Activated T-helper 1 cell treated with anti-CD3 and anti-CD28 coated beads, Interleukin-2, amount 50 U/mL, for 16 hours (primary cell): ENCODE data around the gene CCM2.

Source experiments
- DNase-seq, 2 donors: peaks; one replicate each; pipeline ENCODE4 v3.0.0-alpha.2; 2020; ENCODE audit warnings: low read depth in 1 of 2, low spot score in 1 of 2

Gene CCM2

DNA sequence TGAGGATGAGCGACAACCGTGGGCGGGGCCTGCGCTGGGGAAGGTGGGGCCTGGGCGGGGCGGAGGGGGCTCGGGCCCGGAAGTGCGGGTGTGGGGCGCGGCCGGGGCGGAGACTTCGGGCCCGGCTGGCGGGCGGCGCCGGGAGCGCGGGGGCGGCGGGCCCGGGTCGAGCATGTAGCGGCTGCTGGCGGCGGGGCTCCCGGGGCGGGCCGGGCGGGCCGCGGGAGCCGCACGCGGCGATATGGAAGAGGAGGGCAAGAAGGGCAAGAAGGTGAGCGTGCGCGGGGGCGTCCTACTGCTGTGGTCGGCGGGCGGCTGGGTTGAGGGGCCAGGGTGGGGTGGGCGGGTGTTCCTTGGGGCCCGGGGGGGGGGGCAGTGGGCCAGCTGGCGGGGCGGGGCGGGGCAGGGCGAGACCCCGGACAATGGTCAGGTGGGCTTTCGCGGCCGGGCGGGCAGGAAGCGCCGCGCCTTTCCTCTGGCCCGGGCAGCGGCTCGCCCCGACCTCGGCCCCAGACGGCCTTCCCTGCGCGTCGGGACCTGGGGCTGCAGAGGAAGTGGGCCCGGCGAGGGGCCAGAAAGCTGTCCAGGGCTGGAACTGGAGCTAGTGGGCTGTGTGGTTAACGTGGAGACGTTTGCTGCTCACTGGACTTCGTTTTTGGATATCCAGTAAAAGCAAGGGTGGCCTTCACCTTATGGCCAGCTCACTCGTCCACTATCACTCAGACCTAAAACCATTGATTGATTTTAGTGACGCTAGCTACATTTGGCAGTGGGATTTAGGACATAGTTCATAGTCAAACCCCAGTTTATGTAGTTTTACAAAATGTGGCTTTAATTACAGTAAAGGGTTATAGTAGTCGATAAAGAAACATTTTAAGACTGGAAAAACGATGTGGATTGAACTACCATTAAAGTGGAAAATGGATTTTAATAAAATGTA lies at the start of gene CCM2:
TSS of gene CCM2 (plus strand) at position 109 of the 940 bp plus-strand sequence. CDS start at position 242, 133 bp downstream.
- DNase-seq, result no peak

DNA sequence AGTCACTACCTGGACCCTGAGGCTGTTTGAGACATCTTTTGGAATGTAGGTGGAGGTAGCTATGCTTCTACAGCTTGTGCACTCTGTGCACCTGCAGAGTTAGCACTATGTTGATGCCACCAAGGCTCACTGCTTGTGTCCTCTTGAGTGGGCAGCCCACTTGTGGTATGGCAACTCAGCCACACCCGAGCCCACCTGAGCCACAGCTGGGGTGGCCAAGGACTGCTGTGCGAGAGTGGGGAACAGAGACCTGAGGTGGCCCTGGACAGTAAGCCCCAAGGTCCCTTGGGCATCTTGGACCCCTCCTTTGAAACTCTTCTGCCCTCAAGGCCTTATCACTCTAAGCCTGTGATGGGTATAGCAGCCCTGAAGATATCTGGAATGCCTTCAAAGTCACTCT lies 46.8 kb upstream of the CCM2 start:
- no peak for DNase-seq

DNA sequence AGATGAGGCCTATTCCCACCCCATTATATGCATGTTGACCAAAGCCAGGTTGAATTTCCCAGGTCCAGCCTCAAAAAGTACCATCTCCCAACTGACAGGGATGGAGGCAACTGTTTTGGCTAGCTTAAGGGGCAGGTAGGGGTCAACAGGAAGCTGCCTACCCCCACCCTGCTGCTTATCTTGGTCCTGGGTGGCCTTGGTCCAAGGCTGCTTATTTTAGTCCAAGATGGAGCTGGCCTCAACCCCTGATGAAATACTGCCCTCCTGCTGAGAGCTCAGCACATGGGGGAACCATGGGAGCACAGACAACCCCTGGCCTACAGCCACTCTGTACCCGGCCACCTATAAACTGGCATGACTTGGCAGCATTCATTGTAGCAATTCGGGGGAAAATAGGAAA lies 44.3 kb upstream of the CCM2 start:
- DNase-seq, result no peak

DNA sequence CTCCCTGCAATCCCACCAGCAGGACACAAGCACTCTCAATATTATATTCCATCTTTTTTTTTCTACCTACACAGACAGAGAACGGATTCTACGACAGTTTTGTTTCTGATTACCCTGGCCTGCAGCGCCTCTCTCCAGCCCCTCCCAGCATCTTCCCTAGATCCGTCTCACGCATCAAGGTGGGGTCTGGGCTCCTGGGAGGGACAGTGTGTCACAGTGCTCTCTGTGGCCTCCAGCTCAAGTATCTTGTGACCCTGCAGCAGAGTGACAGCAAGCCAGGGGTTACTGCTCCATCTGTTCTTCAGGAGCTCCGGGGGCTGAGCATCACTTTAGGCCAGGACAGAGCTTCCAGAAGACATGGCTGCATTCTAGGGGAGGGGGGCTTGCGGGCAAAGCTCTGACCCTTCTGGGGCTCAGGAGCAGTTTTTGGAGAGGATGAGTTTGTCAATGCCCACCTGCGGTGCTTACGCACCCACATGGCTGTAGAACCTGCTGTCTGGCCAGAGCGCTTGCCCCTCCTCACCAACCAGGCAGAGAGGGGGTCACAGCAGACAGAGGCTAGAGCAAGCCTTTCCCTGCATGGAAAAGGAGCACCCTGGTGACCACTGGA lies 43.7 kb upstream of the CCM2 start:
- DNase-seq, result no peak

DNA sequence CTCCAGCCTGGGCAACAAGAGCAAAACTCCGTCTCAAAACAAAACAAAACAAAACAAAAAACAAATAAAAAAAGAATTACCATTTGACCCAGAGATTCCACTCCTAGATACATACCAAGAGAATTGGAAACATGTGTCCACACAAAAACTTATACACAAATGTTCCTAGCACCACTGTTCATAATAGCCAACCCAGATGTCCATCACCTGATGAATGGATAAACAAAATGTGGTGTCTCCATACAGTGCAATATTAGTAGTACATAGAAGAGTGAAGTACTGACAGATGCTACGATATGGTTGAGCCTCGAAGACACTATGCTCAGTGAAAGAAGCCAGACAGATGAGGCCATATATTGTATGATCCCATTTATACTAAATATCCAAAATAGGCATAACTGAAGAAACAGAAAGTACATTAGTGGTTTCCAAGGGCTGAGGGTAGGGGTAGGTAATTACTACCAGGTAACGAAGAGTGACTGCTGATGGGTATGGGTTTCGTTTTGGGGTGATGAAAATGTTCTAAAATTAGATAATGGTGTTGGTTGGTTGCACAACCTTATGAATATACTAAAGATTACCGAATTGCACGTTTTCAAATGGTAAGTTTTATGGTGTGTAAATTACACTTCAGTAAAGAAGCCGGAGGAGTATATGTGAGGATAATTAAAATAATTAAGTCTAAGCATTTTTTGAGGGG lies 41.2 kb upstream of the CCM2 start:
- DNase-seq, result no peak

DNA sequence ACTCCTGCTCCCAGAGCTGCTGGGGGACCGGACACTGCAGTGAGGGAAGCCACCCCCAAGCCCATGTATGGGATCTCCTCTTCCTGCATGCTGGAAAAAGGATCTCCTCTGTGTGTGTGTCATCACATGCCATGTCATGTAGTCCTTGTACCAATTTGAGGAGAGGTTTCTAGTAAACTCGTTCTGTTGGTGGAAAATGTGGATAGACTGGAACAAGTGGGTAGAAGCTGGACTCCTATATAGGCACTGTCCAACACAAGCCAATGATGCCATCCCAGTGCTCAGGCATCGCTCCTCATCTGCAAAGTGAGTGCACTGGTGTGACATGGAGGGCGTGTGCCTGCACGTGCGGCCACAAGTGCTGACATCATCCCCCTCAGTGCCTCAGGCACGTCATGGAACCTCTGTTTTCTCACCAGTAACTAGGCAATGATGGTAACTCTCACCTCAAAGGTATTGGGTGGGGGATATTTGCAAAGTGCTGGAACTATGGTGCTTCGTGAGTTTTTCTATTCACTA lies 40.5 kb upstream of the CCM2 start:
- peak in 1 of 2 donors; percentile 33 for DNase-seq

DNA sequence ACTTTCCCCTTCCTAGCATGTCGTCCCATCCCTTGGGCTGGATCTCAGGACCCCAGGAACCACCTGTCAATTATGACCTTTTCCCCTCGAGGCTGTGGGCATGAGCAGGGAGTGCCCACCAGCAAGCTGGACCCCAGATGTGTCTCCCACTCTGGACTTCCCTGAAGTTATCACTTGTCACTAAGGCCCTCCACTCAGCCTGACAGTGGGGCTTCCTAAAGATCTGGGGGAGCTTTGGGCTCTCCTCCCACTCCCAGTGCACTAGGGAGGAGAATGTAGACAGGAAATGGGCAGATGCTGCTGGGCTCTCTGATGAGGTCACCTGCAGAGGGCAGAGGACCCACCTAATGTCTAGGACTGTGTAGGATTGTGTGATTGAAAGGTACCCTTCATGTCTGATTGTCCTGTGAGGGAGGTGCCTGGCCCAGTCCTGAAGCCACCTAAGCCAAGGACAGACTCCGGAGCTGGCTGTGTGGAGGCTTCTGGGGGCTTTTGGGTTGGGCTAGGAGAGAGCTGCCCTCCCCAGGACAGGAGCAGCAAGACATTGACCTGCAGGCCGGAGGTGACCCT lies 39.9 kb upstream of the CCM2 start:
- no peak for DNase-seq

DNA sequence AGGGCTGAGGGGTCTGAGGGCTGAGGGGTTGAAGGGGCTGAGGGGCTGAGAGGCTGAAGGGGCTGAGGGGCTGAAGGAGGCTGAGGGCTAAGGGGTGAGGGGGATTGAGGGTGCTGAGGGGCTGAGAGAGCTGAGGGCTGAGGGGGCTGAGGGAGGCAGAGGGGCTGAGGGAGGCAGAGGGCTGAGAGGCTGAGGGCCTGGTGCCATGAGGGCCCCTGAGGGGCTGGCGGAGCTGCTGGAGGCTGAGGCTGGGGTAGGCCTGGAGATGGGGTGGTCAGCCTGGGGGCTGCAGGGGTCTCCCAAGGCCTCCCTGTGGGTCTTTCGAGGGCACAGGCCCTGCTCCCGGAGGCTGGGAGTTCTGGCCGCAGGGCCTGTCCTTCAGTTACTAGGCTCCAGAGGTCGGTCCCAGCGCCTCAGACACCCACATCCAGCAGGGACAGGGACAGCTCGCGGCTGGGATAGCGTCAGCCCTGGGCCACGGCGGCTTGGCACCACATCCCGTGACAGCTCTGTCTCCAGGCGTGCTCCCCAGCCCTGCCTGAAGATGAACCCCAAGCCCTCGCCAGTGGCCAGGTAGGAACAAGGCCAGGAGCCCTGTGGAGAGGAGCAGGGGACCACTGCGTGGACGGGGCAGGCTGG lies 38.0 kb upstream of the CCM2 start:
- no peak for DNase-seq

DNA sequence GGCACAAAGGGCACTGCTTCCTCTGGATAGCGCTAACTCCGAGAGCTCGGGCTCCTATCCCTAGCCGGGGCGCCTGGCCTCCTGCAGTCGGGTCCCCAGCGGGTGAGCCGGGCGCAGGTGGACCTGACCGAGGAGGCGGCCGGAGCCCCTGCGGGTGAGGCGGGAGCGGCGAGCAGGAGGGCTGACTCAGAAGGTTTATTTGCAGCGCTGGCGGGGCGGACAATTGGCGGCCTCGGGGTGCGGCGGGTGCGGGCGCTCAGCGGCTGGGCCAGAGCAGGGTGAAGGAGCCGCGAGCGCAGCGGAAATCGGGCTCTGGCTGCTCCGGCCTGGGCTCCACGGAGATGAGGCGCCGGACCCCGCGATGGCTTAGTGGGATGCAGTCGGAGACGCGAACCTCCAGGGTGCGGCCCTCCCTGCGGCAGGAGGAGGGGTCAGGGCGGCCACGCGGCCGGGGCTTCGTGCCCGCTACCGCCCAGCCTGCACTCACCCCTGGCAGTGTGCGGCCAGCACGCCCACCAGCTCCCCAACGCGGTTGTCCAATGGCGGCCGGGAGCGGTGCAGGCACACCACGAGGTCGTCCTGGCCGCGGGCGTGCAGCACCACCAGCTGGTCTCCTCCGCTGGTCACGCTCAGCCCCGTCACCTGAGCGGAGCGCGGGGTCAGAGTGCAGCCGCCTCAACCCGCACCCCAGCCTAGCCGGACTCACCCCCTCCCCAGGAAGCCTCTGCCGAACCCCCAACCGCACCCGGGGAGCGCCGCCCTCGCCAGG lies 37.3 kb upstream of the CCM2 start:
- DNase-seq, result no peak

DNA sequence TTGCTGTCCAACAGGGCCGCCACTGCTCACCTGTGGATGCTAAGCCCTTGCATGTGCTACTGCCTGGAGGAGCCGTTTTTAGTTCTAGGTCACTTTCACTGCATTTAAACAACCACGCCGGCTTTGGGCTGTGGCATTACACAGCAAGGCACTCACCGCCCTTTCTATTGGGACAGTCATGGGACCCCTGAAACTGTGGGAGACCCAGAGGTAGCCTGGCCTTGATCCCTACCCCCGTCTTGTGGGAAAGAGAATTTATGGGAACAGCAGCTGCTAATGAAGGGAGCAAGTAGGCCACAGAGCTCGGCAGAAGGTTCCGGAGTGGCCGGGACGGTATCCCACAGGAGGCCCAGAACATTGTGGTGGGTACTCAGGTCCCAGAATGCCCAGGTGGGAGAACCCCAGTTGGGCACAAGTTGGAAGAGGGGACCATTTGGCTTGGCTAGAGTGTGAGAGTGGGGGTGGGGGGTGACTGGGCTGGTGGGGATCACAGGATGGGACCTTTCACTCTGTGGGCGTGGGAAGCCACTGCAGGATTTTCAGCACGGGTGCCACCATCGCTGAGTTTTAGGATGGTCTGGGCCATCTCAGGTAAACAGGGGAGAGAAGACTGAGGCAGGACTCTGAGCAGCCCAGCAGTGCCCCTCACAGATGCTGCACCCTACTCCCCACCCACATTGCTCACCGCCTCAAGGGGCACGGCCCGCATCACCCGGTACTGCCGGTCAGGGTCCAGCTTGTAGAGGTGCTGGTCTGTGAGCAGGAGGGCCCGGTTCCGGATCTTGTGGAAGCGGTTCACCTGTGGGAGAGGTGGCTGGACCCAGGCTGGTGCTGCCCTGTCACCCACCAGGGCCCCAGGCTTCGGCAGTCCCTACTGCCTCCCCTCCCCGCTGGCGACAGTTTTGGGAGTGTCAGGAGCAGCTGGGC lies 36.4 kb upstream of the CCM2 start:
- DNase-seq, result no peak

DNA sequence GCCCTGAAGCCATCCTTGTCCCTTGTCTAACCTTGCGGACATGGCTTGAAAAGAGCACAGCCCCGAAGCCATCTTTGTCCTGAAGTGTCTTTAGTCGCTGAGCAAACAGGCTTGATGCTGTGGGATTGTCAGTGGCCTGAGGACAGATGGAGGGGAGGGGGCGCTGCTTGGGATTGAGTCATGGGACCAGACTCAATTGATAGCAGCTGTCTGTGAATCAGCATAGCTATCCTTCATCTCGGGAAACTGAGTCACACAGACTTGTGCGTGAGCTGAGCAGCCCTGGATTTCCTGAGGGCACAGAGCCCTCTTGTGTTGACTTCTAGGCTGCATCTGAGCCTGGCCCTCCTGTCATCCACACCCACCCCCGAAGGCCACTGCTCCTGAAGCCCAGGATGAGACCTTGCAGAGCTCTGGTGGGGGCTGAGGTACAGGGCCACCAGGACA lies 35.6 kb upstream of the CCM2 start:
- no peak for DNase-seq

DNA sequence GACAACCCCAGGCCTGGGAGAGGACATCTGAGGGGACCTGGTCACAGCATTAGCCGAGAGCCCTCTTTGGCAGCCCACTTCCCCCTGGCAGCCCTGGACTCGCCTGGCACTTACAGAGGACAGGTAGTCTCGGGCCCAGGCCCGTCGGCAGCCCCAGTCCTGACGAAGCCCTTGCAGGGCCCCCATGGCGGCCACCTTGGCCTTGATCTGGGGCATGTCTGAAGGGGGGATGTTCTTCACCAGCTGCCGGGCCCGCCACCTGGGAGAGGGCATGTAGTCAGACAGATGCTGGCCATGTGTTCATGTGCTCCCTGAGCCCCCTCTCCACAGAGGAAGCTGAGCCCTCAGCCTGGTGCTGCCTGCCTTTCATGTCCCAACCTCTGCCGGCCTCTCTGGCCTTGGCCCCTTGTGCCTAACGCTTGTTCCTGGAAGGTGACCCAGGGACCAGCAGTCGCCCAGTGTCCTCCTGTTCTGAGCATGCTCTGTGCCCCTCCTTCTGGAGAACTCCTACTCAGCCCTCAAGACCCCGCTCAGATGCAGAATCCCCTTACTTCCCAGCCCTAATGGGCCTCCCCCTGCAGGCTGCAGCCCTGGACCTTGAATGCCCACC lies 35.1 kb upstream of the CCM2 start:
- DNase-seq, result no peak

DNA sequence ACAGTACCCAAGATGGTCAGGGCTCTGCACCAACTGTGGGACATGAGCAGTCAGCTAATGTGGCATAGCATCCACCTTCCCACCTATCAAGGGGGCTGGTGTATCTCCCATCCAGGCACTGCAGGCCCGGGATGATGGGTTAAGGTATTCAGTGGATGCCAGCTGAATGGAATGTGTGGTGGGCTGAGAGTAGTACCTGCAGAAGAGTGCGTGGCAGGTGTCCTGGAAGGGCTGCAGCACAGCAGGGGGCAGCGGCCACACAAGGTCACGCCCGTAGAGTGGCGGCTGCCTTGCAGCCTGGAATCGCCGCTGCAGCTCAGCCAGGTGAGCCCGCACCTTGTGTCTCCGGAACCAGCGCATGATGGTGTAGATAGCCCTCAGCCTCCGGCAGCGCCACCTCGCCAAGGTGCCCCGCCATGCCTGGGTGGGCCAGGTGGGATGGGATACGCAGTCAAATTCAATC lies 34.5 kb upstream of the CCM2 start:
- no peak for DNase-seq

DNA sequence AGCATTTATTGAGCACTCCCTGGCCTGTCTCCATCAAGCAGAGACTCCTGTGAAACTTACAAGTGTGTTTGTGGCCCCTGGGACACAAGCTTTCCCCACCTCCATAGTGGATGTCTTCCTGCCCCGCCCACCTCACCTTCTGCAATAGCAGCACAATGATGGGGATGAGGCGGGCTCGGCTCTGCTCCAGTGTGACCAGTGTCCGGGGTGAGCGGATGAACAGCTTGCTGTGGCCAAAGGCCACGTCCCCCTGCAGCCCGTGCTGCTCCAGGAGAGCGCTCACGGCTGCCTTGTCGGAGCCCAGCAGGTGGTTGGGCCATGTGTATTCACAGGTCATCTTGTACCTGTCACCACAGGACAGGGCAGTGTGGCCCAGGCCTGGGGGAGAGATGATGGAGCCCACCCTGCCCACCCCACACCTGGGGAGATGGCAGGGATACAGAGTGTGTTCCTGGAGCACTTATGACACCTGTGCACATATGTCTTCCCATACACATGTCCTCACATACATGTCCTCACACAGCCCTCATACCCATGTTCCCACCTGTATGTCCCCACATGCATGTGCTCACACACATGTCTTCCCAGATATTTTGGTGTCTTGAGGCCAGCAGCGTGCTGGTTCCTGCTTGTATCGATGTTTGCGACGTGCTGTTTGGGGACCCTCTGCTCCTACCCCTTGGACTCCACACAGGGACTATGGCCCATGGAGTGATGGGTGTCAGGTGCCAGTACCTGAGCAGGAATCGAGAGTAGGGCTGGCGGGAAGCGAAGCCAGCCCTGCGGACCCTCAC lies 33.9 kb upstream of the CCM2 start:
- no peak for DNase-seq

DNA sequence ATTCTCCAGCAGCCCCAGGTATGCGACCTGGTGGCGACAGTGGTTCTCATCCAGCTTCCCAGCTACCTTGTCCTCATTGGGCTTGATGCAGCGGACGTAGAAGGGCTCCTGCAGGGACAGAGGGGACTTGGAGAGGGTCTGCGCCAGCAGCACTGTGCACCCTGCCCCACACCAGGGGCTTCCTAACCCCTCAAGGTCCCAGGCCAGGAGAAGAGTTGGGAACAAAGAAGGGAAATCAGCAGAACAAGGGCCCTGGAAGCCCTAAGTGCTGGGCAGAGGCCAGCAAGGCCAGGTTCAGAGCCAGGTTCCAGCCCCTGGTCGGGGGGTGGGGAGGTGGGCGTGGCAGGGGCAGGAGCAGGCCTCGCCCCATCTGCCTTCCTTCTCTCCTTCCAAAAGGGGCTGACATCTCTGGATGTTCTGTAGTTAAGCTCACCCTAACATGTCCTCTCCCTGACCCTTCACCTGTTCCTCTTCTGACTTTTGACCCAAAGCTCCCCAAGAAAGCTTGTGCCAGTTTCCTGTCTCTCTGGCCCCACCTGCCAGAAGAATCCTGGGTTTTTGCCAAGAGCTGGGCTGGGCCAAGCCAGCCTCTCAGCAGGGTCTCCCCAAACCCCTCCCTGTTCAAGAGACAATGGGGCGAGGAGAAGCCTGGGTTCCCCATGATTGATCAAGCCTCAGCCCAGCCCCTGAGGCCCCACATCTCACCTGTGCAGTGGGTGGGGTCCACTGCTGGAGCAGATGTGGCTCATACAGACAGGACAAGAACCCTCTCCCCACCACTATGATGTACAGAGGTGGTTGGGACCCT lies 33.1 kb upstream of the CCM2 start:
- DNase-seq, result no peak

DNA sequence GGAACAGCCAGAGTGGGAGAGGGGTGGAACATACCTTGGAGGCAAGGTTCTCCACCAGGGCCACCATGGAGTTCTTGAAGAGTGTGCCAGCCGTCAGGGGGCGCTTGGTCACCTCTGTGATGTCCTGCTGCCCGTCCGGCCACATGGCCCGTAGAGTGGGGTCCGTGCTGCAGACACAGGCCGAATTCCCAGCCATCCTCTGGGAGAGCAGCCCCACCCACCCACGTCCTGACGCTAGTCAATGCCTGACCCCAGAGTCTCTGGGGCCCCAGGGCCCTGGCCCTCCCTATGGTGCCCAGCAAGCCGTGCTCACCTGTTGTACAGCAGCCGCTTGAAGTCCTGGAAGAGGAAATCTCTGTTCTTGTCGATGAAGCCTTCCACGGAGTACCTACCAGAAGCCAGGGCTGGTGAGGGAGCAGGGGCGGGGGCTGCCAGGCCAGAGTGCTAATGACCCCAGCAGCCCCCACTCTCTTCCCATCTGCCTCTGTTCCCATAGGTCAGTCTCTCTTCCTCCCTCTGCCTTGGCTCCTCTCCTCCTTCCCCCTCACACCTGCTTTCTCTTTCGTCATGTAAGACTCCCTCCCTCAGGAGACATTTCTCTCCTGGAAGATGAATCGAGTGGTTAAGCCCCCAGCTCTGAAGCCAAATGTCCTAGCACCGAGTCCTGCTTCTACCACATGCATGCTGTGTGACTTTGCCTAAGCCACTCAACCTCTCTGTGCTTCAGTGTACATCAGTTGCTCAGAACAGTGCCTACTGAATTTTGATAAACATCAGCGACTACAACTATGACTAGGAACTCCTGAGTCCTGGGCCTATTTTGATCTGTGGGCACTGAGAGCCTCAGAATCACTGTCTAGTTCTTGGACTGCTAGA lies 32.2 kb upstream of the CCM2 start:
- DNase-seq, result no peak
